WTC11 (cell line): ENCODE measurements around the gene SUMF1. TPM values are rescaled to one million over a fixed set of nuclear protein-coding genes. Genes with fewer than 3 reads are reported as not detected.

Experiments used
- ATAC-seq: fragments of 200-7000 bp; cut with Tn5 transposase; 2 replicates; pipeline ENCODE4 v1.10.0; 2021; ENCODE audit warnings: mild to moderate bottlenecking, moderate library complexity
- CTCF ChIA-PET: fragments of 300-600 bp; sonication (Branson Sonifier 250); formaldehyde crosslinking; loops from one replicate; lab custom pipeline; 2021; ENCODE audit warnings: antibody characterized with exemption; lab: Charles Lee
- POLR2A ChIA-PET: fragments of 350-600 bp; sonication (Branson Sonifier 250); formaldehyde crosslinking; loops from one replicate; lab custom pipeline; 2021; ENCODE audit warnings: antibody characterized with exemption; lab: Charles Lee
- DNase-seq: peaks from one replicate; pipeline ENCODE4 v3.0.0; 2021; ENCODE audit warnings: low spot score
- H3K27ac Mint-ChIP-seq: 2 replicates; pipeline ENCODE4 v1.8.0; 2021; ENCODE audit warnings: mixed read lengths
- H3K27me3 Mint-ChIP-seq: 2 replicates; pipeline ENCODE4 v1.8.0; 2021; ENCODE audit warnings: low read depth, mild to moderate bottlenecking, moderate library complexity, mixed read lengths
- H3K36me3 Mint-ChIP-seq: 2 replicates; pipeline ENCODE4 v1.8.0; 2021; ENCODE audit warnings: mixed read lengths
- H3K4me1 Mint-ChIP-seq: 2 replicates; pipeline ENCODE4 v1.8.0; 2022; ENCODE audit warnings: mixed read lengths
- H3K4me3 Mint-ChIP-seq: 2 replicates; pipeline ENCODE4 v1.8.0; 2021; ENCODE audit warnings: mild to moderate bottlenecking, moderate library complexity, mixed read lengths
- H3K9me3 Mint-ChIP-seq: 2 replicates; pipeline ENCODE4 v1.8.0; 2021; ENCODE audit warnings: mixed read lengths
- E2F1 ChIP-seq: sonication (generic); formaldehyde crosslinking; IDR thresholded peaks from 2 replicates; pipeline ENCODE4 v1.8.0; 2022; ENCODE audit warnings: mild to moderate bottlenecking, missing genetic modification reagents
- E2F5 ChIP-seq: sonication (generic); formaldehyde crosslinking; IDR thresholded peaks from 2 replicates; pipeline ENCODE4 v1.8.1; 2022; ENCODE audit warnings: mild to moderate bottlenecking, moderate library complexity, missing genetic modification reagents
- EMX1 ChIP-seq: fragments of 250-450 bp; sonication (Bioruptor Pico); IDR thresholded peaks from 2 replicates; pipeline ENCODE4 v1.8.0; 2021; ENCODE audit warnings: mild to moderate bottlenecking
- FOXP1 ChIP-seq: sonication (generic); formaldehyde crosslinking; IDR thresholded peaks from 2 replicates; pipeline ENCODE4 v1.8.0; 2022; ENCODE audit warnings: missing genetic modification reagents, mild to moderate bottlenecking, moderate library complexity, borderline replicate concordance
- GABPB1 ChIP-seq: sonication (generic); formaldehyde crosslinking; IDR thresholded peaks from 2 replicates; pipeline ENCODE4 v1.8.1; 2023; ENCODE audit warnings: mild to moderate bottlenecking, missing genetic modification reagents
- IRF2 ChIP-seq: sonication (generic); formaldehyde crosslinking; IDR thresholded peaks from 2 replicates; pipeline ENCODE4 v1.8.0; 2022; ENCODE audit warnings: low read depth, missing genetic modification reagents, borderline replicate concordance
- JUN ChIP-seq: sonication (generic); formaldehyde crosslinking; IDR thresholded peaks from 2 replicates; pipeline ENCODE4 v1.8.0; 2023; ENCODE audit warnings: mild to moderate bottlenecking, missing genetic modification reagents
- KAT7 ChIP-seq: sonication (generic); formaldehyde crosslinking; IDR thresholded peaks from 2 replicates; pipeline ENCODE4 v1.8.1; 2023; ENCODE audit warnings: missing genetic modification reagents, mild to moderate bottlenecking, borderline replicate concordance
- NFATC4 ChIP-seq: fragments of 250-450 bp; sonication (Bioruptor Pico); IDR thresholded peaks from 2 replicates; pipeline ENCODE4 v1.9.0; 2021; ENCODE audit warnings: mild to moderate bottlenecking
- SOX15 ChIP-seq: fragments of 250-450 bp; sonication (Bioruptor Pico); IDR thresholded peaks from 2 replicates; pipeline ENCODE4 v1.9.0; 2021; ENCODE audit warnings: mild to moderate bottlenecking
- TP53 ChIP-seq: sonication (generic); formaldehyde crosslinking; IDR thresholded peaks from 2 replicates; pipeline ENCODE4 v1.8.1; 2023; ENCODE audit warnings: mild to moderate bottlenecking, missing genetic modification reagents
- ZBTB43 ChIP-seq: sonication (generic); formaldehyde crosslinking; IDR thresholded peaks from 2 replicates; pipeline ENCODE4 v1.8.1; 2023; ENCODE audit warnings: mild to moderate bottlenecking, missing genetic modification reagents
- ZNF138 ChIP-seq: sonication (generic); formaldehyde crosslinking; conservative IDR thresholded peaks from 2 replicates; pipeline ENCODE4 v1.8.1; 2022; ENCODE audit warnings: mild to moderate bottlenecking, moderate library complexity, missing genetic modification reagents
- ZNF396 ChIP-seq: fragments of 250-450 bp; sonication (Bioruptor Pico); IDR thresholded peaks from 2 replicates; pipeline ENCODE4 v1.8.0; 2021; ENCODE audit warnings: mild to moderate bottlenecking, moderate library complexity, borderline replicate concordance
- ZNF423 ChIP-seq: fragments of 250-450 bp; sonication (Bioruptor Pico); IDR thresholded peaks from 2 replicates; pipeline ENCODE4 v2.1.2; 2022; ENCODE audit warnings: mild to moderate bottlenecking, moderate library complexity
- ZNF671 ChIP-seq: fragments of 250-450 bp; sonication (Bioruptor Pico); IDR thresholded peaks from 2 replicates; pipeline ENCODE4 v1.8.0; 2021; ENCODE audit warnings: mild to moderate bottlenecking
- total RNA-seq: library from RNA; stranded (reverse); gene quantifications from 3 replicates; pipeline ENCODE4 v1.2.3, GENCODE V29; 2021
- TF ChIP-seq, protein P1 (sequence below): fragments of 250-450 bp; sonication (Bioruptor Pico); IDR thresholded peaks from 2 replicates; pipeline ENCODE4 v1.8.0; 2021; ENCODE audit warnings: mild to moderate bottlenecking
- TF ChIP-seq, protein P2 (sequence below): sonication (generic); formaldehyde crosslinking; IDR thresholded peaks from 2 replicates; pipeline ENCODE4 v1.8.0; 2022; ENCODE audit warnings: mild to moderate bottlenecking, missing genetic modification reagents
- TF ChIP-seq, protein P3 (sequence below): sonication (generic); formaldehyde crosslinking; IDR thresholded peaks from 2 replicates; pipeline ENCODE4 v1.8.1; 2023; ENCODE audit warnings: mild to moderate bottlenecking, missing genetic modification reagents, borderline replicate concordance
- TF ChIP-seq, protein P4 (sequence below): sonication (generic); formaldehyde crosslinking; IDR thresholded peaks from 2 replicates; pipeline ENCODE4 v1.8.1; 2023; ENCODE audit warnings: mild to moderate bottlenecking, missing genetic modification reagents, moderate library complexity

Gene SUMF1
- total RNA-seq, 1 experiment from 2014 or later, result 10.4 TPM

- DNase-seq (no peak), ATAC-seq (no peak)
- ChIA-PET CTCF (no interaction called here), POLR2A (no interaction called here)
- TF ChIP-seq, protein P1, sequence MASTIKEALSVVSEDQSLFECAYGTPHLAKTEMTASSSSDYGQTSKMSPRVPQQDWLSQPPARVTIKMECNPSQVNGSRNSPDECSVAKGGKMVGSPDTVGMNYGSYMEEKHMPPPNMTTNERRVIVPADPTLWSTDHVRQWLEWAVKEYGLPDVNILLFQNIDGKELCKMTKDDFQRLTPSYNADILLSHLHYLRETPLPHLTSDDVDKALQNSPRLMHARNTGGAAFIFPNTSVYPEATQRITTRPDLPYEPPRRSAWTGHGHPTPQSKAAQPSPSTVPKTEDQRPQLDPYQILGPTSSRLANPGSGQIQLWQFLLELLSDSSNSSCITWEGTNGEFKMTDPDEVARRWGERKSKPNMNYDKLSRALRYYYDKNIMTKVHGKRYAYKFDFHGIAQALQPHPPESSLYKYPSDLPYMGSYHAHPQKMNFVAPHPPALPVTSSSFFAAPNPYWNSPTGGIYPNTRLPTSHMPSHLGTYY (CRISPR knock-in tag), result no peak
- TF ChIP-seq SOX15 (CRISPR knock-in tag), result no peak
- no peak for TF ChIP-seq FOXP1 (CRISPR knock-in tag)
- no peak for TF ChIP-seq TP53 (CRISPR knock-in tag)
- TF ChIP-seq ZNF396 (CRISPR knock-in tag), result no peak
- TF ChIP-seq, protein P2, sequence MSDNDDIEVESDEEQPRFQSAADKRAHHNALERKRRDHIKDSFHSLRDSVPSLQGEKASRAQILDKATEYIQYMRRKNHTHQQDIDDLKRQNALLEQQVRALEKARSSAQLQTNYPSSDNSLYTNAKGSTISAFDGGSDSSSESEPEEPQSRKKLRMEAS (CRISPR knock-in tag), result no peak
- no peak for TF ChIP-seq ZNF138
- H3K27me3 Mint-ChIP-seq, result no peaks in the 10 kb centered on the region
- H3K4me1 Mint-ChIP-seq, result no peaks in the 10 kb centered on the region
- no peaks in the 10 kb centered on the region for H3K36me3 Mint-ChIP-seq
- no peak overlapping the region for H3K27ac Mint-ChIP-seq
- H3K9me3 Mint-ChIP-seq, result no peaks in the 10 kb centered on the region
- no peak overlapping the region for H3K4me3 Mint-ChIP-seq
These were observed 50.1 kb downstream of the SUMF1 start for GRCh38 chr3:4416961-4417360.

DNA sequence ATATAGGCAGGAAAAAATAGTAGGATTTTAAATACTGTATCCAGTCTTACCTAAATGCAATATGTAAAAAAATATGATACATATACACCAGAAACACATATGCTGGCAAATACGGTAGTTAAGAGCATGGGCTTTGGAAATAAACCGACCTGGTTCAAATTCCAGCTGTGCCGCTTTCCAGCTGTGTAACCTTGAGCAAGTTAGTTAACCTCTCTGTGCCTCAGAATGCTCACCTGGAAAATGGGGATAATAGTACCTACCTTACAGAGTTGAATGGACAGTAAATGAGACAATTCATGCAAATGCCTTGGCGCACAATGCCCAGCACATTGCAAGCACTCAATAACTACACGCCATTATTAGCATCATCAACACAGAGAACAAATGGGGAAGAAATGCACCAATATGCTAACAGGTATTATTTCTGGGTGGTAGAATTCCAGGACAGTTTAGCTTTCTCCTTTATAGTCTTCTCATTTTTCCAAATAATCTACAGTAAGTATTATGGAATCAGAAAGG lies 50.6 kb downstream of the SUMF1 start:
- POLR2A ChIA-PET, result no interaction called here
- no peaks in the 10 kb centered on the region for H3K27me3 Mint-ChIP-seq
- no peak for ATAC-seq
- no peak overlapping the region for H3K27ac Mint-ChIP-seq
- CTCF ChIA-PET, result no interaction called here
- no peaks in the 10 kb centered on the region for H3K36me3 Mint-ChIP-seq
- H3K9me3 Mint-ChIP-seq, result no peaks in the 10 kb centered on the region
- no peaks in the 10 kb centered on the region for H3K4me1 Mint-ChIP-seq
- no peak overlapping the region for H3K4me3 Mint-ChIP-seq
- no peak for DNase-seq
- TF ChIP-seq NFATC4 (CRISPR knock-in tag), result no peak
- TF ChIP-seq ZBTB43, result no peak
- TF ChIP-seq E2F1, result no peak
- no peak for TF ChIP-seq JUN (CRISPR knock-in tag)
- TF ChIP-seq GABPB1 (CRISPR knock-in tag), result no peak
- TF ChIP-seq, protein P3, sequence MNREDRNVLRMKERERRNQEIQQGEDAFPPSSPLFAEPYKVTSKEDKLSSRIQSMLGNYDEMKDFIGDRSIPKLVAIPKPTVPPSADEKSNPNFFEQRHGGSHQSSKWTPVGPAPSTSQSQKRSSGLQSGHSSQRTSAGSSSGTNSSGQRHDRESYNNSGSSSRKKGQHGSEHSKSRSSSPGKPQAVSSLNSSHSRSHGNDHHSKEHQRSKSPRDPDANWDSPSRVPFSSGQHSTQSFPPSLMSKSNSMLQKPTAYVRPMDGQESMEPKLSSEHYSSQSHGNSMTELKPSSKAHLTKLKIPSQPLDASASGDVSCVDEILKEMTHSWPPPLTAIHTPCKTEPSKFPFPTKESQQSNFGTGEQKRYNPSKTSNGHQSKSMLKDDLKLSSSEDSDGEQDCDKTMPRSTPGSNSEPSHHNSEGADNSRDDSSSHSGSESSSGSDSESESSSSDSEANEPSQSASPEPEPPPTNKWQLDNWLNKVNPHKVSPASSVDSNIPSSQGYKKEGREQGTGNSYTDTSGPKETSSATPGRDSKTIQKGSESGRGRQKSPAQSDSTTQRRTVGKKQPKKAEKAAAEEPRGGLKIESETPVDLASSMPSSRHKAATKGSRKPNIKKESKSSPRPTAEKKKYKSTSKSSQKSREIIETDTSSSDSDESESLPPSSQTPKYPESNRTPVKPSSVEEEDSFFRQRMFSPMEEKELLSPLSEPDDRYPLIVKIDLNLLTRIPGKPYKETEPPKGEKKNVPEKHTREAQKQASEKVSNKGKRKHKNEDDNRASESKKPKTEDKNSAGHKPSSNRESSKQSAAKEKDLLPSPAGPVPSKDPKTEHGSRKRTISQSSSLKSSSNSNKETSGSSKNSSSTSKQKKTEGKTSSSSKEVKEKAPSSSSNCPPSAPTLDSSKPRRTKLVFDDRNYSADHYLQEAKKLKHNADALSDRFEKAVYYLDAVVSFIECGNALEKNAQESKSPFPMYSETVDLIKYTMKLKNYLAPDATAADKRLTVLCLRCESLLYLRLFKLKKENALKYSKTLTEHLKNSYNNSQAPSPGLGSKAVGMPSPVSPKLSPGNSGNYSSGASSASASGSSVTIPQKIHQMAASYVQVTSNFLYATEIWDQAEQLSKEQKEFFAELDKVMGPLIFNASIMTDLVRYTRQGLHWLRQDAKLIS (CRISPR knock-in tag), result no peak
- no peak for TF ChIP-seq ZNF671 (CRISPR knock-in tag)
- no peak for TF ChIP-seq KAT7
- TF ChIP-seq ZNF423 (CRISPR knock-in tag), result no peak
- TF ChIP-seq E2F5 (CRISPR knock-in tag), result no peak
- no peak for TF ChIP-seq EMX1 (CRISPR knock-in tag)
- no peak for TF ChIP-seq IRF2 (CRISPR knock-in tag)
- TF ChIP-seq, protein P2 (CRISPR knock-in tag), result no peak
- no peak for TF ChIP-seq FOXP1 (CRISPR knock-in tag)
- no peak for TF ChIP-seq TP53 (CRISPR knock-in tag)
- TF ChIP-seq, protein P4, sequence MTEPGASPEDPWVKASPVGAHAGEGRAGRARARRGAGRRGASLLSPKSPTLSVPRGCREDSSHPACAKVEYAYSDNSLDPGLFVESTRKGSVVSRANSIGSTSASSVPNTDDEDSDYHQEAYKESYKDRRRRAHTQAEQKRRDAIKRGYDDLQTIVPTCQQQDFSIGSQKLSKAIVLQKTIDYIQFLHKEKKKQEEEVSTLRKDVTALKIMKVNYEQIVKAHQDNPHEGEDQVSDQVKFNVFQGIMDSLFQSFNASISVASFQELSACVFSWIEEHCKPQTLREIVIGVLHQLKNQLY (CRISPR knock-in tag), result no peak
- TF ChIP-seq, all 79 proteins: peak for 0
